ENCODE data around the gene HS1BP3. TPM values are rescaled to one million over a fixed set of nuclear protein-coding genes. Genes with fewer than 3 reads are reported as not detected.
A peak's percentile ranks its signal among the peaks of the same experiment; 100 is the strongest.

The HS1BP3 gene
- total and polyA plus RNA-seq, 2 of the 4 experiments (the other 2 are of a cell fraction) = 9.0 to 14.8 TPM

DNA sequence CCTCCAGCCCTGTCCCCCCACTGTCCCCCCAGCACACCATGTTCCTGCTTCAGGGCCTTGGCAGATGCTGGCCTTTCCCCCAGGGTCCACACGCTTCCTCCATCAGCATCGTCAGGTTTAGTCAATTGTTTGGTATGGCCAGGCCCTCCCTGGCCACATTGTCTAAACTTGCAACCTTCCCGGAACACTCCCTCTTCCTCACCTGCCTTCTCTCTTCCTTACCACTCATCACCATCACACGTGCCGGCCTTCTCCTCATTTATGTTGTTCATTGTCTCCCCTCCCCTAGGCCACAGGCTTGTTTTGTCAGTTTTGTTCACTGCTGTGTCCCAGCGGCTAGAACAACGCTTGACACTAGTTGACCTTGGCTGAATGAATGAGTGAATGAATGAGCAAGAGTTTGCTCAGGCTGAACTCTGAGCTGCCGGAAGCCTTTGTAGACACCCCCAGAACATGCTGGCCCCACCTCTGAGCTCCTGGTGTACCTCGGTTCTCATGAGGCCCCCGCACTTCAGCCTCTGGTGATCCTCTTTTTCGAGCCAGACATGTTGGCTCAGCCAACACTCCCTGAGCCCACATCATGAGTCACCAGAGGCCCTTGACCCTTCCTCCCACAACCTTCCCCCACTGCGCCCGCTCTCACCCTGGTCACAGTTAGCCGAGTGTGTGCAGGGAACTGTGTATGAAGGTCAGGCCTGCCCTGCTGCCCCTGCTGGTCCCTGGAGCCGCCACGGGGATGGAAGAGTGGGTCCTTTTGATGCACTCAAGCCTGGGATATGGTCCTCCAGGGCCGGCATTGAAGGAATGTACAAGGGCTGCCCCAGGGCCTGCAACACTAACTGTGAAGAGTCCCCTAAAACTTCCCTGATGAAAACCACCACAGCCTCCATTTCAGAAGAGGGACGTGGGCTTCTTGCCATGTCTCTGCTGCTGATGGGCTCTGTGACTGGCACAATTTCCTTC is 57.5 kb downstream of the HS1BP3 start:
- no peak overlapping the region for H3K9ac ChIP-seq (ENCODE audit: low read depth, low read length)
- peak overlapping the region; percentile 77 for H2AFZ ChIP-seq (replicated peaks; ENCODE audit: low read length, poor library complexity)
- ChIA-PET CTCF (no interaction called here), POLR2A (ENCODE audit: unreplicated experiment) (no interaction called here)
- H3K27ac ChIP-seq (ENCODE audit: insufficient read depth, low read length) = peak overlapping the region; percentile 89
- no peak overlapping the region for H3K4me3 ChIP-seq (ENCODE audit: insufficient read depth, low read depth, low read length)
- H2BK5ac ChIP-seq (ENCODE audit: low read depth, low read length, poor library complexity, severe bottlenecking) = peak overlapping the region; percentile 93
- peak overlapping the region; percentile 85 for H2AK9ac ChIP-seq (replicated peaks; ENCODE audit: low read depth, low read length, poor library complexity)
- intact Hi-C loops (cut with micrococcal nuclease) = no loop called here
- peak; percentile 93 for DNase-seq
- H4K20me1 ChIP-seq (ENCODE audit: insufficient read depth, low read length) = no peaks in the 10 kb centered on the region
- ATAC-seq (ENCODE audit: low read depth) = peak; percentile 90
- peak overlapping the region; percentile 93 to 96 for H4K8ac ChIP-seq (ENCODE audit: low read depth in 2 of 2, low read length in 2 of 2)
- no peaks in the 10 kb centered on the region for H3K9me3 ChIP-seq (ENCODE audit: control insufficient read depth, insufficient read depth, low read length)
- peaks cover 57% of the 10 kb centered on the region for H3K9me1 ChIP-seq (ENCODE audit: insufficient read depth, low read length)
- no peaks in the 10 kb centered on the region for H3K36me3 ChIP-seq (ENCODE audit: control insufficient read depth, insufficient read depth, low read length)
- peak overlapping the region; percentile 95 for H4K5ac ChIP-seq (ENCODE audit: low read depth, low read length)
- dilution Hi-C loops (cut with HindIII; ENCODE audit: low sequenced_read_pairs, unreplicated experiment) = no loop called here
- H3K14ac ChIP-seq (replicated peaks; ENCODE audit: low read depth, low read length) = peak overlapping the region; percentile 95
- H2BK15ac ChIP-seq (ENCODE audit: low read depth, low read length) = peak overlapping the region; percentile 100
- peak overlapping the region; percentile 100 for H2AK5ac ChIP-seq (ENCODE audit: low read depth, low read length)
- peak overlapping the region; percentile 99 for H3K4ac ChIP-seq (ENCODE audit: low read depth, low read length)
- H2BK20ac ChIP-seq (ENCODE audit: low read depth, low read length) = peak overlapping the region; percentile 100
- peak overlapping the region; percentile 15 for H3K4me2 ChIP-seq (ENCODE audit: low read depth, low read length)
- peak overlapping the region; percentile 56; the same call in 1 of the 2 replicates for H3K56ac ChIP-seq (ENCODE audit: extremely low read depth, insufficient read depth, low read length)
- H3K18ac ChIP-seq (ENCODE audit: low read depth, low read length) = peak overlapping the region; percentile 98
- in situ Hi-C loops (cut with MboI; ENCODE audit: low sequenced_read_pairs) = no loop called here
- peak overlapping the region; percentile 100 for H4K91ac ChIP-seq (ENCODE audit: insufficient read depth, low read depth, low read length)
- peaks cover 48% of the 10 kb centered on the region for H3K4me1 ChIP-seq (ENCODE audit: control insufficient read depth, insufficient read depth, low read length)
- peaks cover 0 to 7% of the 10 kb centered on the region in 2 experiments; a peak in 1 of 4 replicates for H3K79me1 ChIP-seq (ENCODE audit: low read depth in 1 of 2, low read length in 2 of 2)
- H3K23ac ChIP-seq (ENCODE audit: low read depth, low read length) = peak overlapping the region; percentile 97
- H2BK120ac ChIP-seq (ENCODE audit: low read depth, low read length) = peak overlapping the region; percentile 100
- no TSS peak for BruUV-seq (replicated peaks)
- 33% methylated on average over 4 of the region's 18 CpGs; no CpG with 5 or more reads in 1 of the 2 experiments for WGBS, 2 experiments (ENCODE audit: extremely low coverage in 2 of 2, insufficient read length in 1 of 2)
- no peaks in the 10 kb centered on the region for H3K27me3 ChIP-seq (ENCODE audit: control insufficient read depth, insufficient read depth, low read length)
- TF ChIP-seq MAFK (IDR thresholded peaks at IDR 0.05; ENCODE audit: low read depth, low read length) (peak; percentile 70; the same call in 1 of the 2 replicates), RFX5 (IDR thresholded peaks at IDR 0.05; ENCODE audit: low read depth, low read length) (no peak), CHD1 (IDR thresholded peaks at IDR 0.05; ENCODE audit: low read depth, low read length) (no peak), MXI1 (IDR thresholded peaks at IDR 0.05; ENCODE audit: borderline replicate concordance, low read depth, low read length) (no peak), FOS (IDR thresholded peaks at IDR 0.05; ENCODE audit: low read depth, low read length) (peak; percentile 97), MAZ (IDR thresholded peaks at IDR 0.05; ENCODE audit: borderline replicate concordance, low read depth, low read length) (peak; percentile 81), SMC3 (IDR thresholded peaks at IDR 0.05; ENCODE audit: low read depth, low read length) (peak; percentile 12), RCOR1 (IDR thresholded peaks at IDR 0.05; ENCODE audit: insufficient replicate concordance, low read length) (no peak), BHLHE40 (IDR thresholded peaks at IDR 0.05; ENCODE audit: low read depth, low read length) (peak; percentile 64)
- TF ChIP-seq, protein P1, sequence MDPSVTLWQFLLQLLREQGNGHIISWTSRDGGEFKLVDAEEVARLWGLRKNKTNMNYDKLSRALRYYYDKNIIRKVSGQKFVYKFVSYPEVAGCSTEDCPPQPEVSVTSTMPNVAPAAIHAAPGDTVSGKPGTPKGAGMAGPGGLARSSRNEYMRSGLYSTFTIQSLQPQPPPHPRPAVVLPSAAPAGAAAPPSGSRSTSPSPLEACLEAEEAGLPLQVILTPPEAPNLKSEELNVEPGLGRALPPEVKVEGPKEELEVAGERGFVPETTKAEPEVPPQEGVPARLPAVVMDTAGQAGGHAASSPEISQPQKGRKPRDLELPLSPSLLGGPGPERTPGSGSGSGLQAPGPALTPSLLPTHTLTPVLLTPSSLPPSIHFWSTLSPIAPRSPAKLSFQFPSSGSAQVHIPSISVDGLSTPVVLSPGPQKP (IDR thresholded peaks at IDR 0.05; ENCODE audit: borderline replicate concordance, low read depth, low read length) = no peak
- TF ChIP-seq, protein P2, sequence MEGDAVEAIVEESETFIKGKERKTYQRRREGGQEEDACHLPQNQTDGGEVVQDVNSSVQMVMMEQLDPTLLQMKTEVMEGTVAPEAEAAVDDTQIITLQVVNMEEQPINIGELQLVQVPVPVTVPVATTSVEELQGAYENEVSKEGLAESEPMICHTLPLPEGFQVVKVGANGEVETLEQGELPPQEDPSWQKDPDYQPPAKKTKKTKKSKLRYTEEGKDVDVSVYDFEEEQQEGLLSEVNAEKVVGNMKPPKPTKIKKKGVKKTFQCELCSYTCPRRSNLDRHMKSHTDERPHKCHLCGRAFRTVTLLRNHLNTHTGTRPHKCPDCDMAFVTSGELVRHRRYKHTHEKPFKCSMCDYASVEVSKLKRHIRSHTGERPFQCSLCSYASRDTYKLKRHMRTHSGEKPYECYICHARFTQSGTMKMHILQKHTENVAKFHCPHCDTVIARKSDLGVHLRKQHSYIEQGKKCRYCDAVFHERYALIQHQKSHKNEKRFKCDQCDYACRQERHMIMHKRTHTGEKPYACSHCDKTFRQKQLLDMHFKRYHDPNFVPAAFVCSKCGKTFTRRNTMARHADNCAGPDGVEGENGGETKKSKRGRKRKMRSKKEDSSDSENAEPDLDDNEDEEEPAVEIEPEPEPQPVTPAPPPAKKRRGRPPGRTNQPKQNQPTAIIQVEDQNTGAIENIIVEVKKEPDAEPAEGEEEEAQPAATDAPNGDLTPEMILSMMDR (conservative IDR thresholded peaks at IDR 0.05; ENCODE audit: low read depth, low read length) = no peak
- TF ChIP-seq, protein P3, sequence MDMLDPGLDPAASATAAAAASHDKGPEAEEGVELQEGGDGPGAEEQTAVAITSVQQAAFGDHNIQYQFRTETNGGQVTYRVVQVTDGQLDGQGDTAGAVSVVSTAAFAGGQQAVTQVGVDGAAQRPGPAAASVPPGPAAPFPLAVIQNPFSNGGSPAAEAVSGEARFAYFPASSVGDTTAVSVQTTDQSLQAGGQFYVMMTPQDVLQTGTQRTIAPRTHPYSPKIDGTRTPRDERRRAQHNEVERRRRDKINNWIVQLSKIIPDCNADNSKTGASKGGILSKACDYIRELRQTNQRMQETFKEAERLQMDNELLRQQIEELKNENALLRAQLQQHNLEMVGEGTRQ (IDR thresholded peaks at IDR 0.05; ENCODE audit: low read depth, low read length) = peak; percentile 13; the same call in 1 of the 2 replicates
